Large intestine (tissue), 3 donors: ENCODE data around the gene PLVAP. TPM values are rescaled to one million over a fixed set of nuclear protein-coding genes. Genes with fewer than 3 reads are reported as not detected.

Experiments used
- DNase-seq, 2 donors: peaks; one replicate each; pipeline versions ENCODE4 v3.0.0 to v3.0.0-alpha.2; 2013
- H3K27ac ChIP-seq: one replicate; pipeline ENCODE4 v1.5.1; 2013; ENCODE audit warnings: low read length
- H3K27me3 ChIP-seq: 2 replicates; pipeline ENCODE4 v1.6.1; 2013; ENCODE audit warnings: low read length; ENCODE audit not compliant: control insufficient read depth, insufficient read depth
- H3K36me3 ChIP-seq: 2 replicates; pipeline ENCODE4 v1.6.1; 2013; ENCODE audit warnings: low read length; ENCODE audit not compliant: control insufficient read depth, insufficient read depth
- H3K4me1 ChIP-seq: one replicate; pipeline ENCODE4 v1.6.1; 2013; ENCODE audit warnings: low read length; ENCODE audit not compliant: control insufficient read depth, insufficient read depth
- H3K4me3 ChIP-seq: one replicate; pipeline ENCODE4 v1.5.1; 2013; ENCODE audit warnings: low read length
- H3K9me3 ChIP-seq: one replicate; pipeline ENCODE4 v1.6.1; 2013; ENCODE audit warnings: mild to moderate bottlenecking, low read depth, low read length, moderate library complexity; ENCODE audit not compliant: control insufficient read depth
- WGBS: methylation state at CpG from one replicate; pipeline ENCODE4 v1.1.5; 2013; ENCODE audit warnings: low lambda C conversion rate; ENCODE audit not compliant: insufficient coverage; 5-methylcytosine and 5-hydroxymethylcytosine counted together
- polyA plus RNA-seq: library from polyadenylated mRNA; unstranded; fragments of 120-200 nt; gene quantifications from one replicate; pipeline ENCODE4 v1.2.1, GENCODE V29; 2013

The PLVAP gene
- polyA plus RNA-seq, 1 donor = 35.6 TPM

- whole genome bisulfite sequencing = no CpG with 5 or more reads among the region's 3 CpGs
These were observed 41.6 kb upstream of the PLVAP start for GRCh38 chr19:17418710-17419109.

GRCh38 chr19:17415121-17415520 is 38.0 kb upstream of the PLVAP start:
- Histone ChIP-seq H3K4me1 (peaks cover 3% of the 10 kb centered on the region), H3K27me3 (peaks cover 4% of the 10 kb centered on the region), H3K9me3 (no peaks in the 10 kb centered on the region), H3K4me3 (no peak overlapping the region), H3K36me3 (no peaks in the 10 kb centered on the region), H3K27ac (no peak overlapping the region)
- DNase-seq = no peak
- 0% methylated on average over 1 of the region's 6 CpGs for WGBS

More at GRCh38 chr19:17418710-17419109, 41.6 kb upstream of the PLVAP start:
- H3K9me3 ChIP-seq = no peaks in the 10 kb centered on the region
- peaks cover 4% of the 10 kb centered on the region for H3K27me3 ChIP-seq
- no peak overlapping the region for H3K4me3 ChIP-seq
- no peak overlapping the region for H3K27ac ChIP-seq
- H3K36me3 ChIP-seq = peaks cover 10% of the 10 kb centered on the region
- DNase-seq = no peak
- peaks cover 3% of the 10 kb centered on the region for H3K4me1 ChIP-seq

GRCh38 chr19:17414097-17414496 is 37.0 kb upstream of the PLVAP start:
- DNase-seq = no peak
- Histone ChIP-seq H3K4me3 (no peak overlapping the region), H3K4me1 (peaks cover 2% of the 10 kb centered on the region), H3K36me3 (no peaks in the 10 kb centered on the region), H3K9me3 (no peaks in the 10 kb centered on the region), H3K27me3 (peaks cover 4% of the 10 kb centered on the region), H3K27ac (no peak overlapping the region)
- 100% methylated on average over 1 of the region's 8 CpGs for WGBS

- Histone ChIP-seq H3K4me1 (no peaks in the 10 kb centered on the region), H3K4me3 (no peak overlapping the region), H3K36me3 (no peaks in the 10 kb centered on the region), H3K27me3 (peaks cover 4% of the 10 kb centered on the region), H3K27ac (no peak overlapping the region), H3K9me3 (no peaks in the 10 kb centered on the region)
- DNase-seq = no peak
- no CpG with 5 or more reads among the region's 11 CpGs for WGBS
These were observed 34.7 kb upstream of the PLVAP start for GRCh38 chr19:17411801-17412200.

GRCh38 chr19:17409990-17410389 is 32.8 kb upstream of the PLVAP start:
- Histone ChIP-seq H3K9me3 (no peaks in the 10 kb centered on the region), H3K4me1 (no peaks in the 10 kb centered on the region), H3K27me3 (peaks cover 2% of the 10 kb centered on the region), H3K36me3 (no peaks in the 10 kb centered on the region), H3K4me3 (no peak overlapping the region), H3K27ac (no peak overlapping the region)
- 100% methylated on average over 1 of the region's 9 CpGs for WGBS
- no peak for DNase-seq

GRCh38 chr19:17406887-17407196 is 29.7 kb upstream of the PLVAP start:
- Histone ChIP-seq H3K27me3 (no peaks in the 10 kb centered on the region), H3K27ac (no peak overlapping the region), H3K4me1 (no peaks in the 10 kb centered on the region), H3K4me3 (peak overlapping the region; percentile 3), H3K9me3 (no peaks in the 10 kb centered on the region), H3K36me3 (peaks cover 2% of the 10 kb centered on the region)
- no CpG with 5 or more reads among the region's 2 CpGs for WGBS
- no peak for DNase-seq

- Histone ChIP-seq H3K27ac (peak overlapping the region; percentile 73), H3K4me3 (peak overlapping the region; percentile 23), H3K4me1 (no peaks in the 10 kb centered on the region), H3K27me3 (no peaks in the 10 kb centered on the region), H3K9me3 (no peaks in the 10 kb centered on the region), H3K36me3 (peaks cover 2% of the 10 kb centered on the region)
- no CpG with 5 or more reads among the region's 10 CpGs for WGBS
- no peak for DNase-seq
These were observed 29.1 kb upstream of the PLVAP start for GRCh38 chr19:17406046-17406886.

GRCh38 chr19:17405250-17406045 is 28.3 kb upstream of the PLVAP start, which contains the start of gene BST2:
TSS of gene BST2 (minus strand) at chr19:17405630. CDS start at chr19:17405575, 55 bp downstream.
- Histone ChIP-seq H3K36me3 (peaks cover 2% of the 10 kb centered on the region), H3K4me3 (peak within 1 kb of the TSS; percentile 26), H3K27ac (peak within 1 kb of the TSS; percentile 73), H3K27me3 (no peaks in the 10 kb centered on the region), H3K9me3 (no peaks in the 10 kb centered on the region), H3K4me1 (no peaks in the 10 kb centered on the region)
- peak; percentile 47 to 62 for DNase-seq
- WGBS = no CpG with 5 or more reads among the region's 18 CpGs

GRCh38 chr19:17404621-17405249 is 27.6 kb upstream of the PLVAP start:
- Histone ChIP-seq H3K4me1 (no peaks in the 10 kb centered on the region), H3K9me3 (no peaks in the 10 kb centered on the region), H3K4me3 (peak overlapping the region; percentile 26), H3K27me3 (no peaks in the 10 kb centered on the region), H3K36me3 (peaks cover 2% of the 10 kb centered on the region), H3K27ac (peak overlapping the region; percentile 36)
- DNase-seq = no peak
- WGBS = 80% methylated on average over 1 of the region's 7 CpGs

- H3K36me3 ChIP-seq = peaks cover 2% of the 10 kb centered on the region
- no peak for DNase-seq
- no peak overlapping the region for H3K27ac ChIP-seq
- WGBS = no CpG with 5 or more reads among the region's 6 CpGs
- peak overlapping the region; percentile 26 for H3K4me3 ChIP-seq
- H3K4me1 ChIP-seq = no peaks in the 10 kb centered on the region
- no peaks in the 10 kb centered on the region for H3K9me3 ChIP-seq
- no peaks in the 10 kb centered on the region for H3K27me3 ChIP-seq
These were observed 26.9 kb upstream of the PLVAP start for GRCh38 chr19:17404015-17404414.
